ENCODE results near the gene SELENOS.

The SELENOS gene

GRCh38 chr15:101307897-101308603, 30.8 kb upstream of the SELENOS start:
- TF ChIP-seq, protein P1, sequence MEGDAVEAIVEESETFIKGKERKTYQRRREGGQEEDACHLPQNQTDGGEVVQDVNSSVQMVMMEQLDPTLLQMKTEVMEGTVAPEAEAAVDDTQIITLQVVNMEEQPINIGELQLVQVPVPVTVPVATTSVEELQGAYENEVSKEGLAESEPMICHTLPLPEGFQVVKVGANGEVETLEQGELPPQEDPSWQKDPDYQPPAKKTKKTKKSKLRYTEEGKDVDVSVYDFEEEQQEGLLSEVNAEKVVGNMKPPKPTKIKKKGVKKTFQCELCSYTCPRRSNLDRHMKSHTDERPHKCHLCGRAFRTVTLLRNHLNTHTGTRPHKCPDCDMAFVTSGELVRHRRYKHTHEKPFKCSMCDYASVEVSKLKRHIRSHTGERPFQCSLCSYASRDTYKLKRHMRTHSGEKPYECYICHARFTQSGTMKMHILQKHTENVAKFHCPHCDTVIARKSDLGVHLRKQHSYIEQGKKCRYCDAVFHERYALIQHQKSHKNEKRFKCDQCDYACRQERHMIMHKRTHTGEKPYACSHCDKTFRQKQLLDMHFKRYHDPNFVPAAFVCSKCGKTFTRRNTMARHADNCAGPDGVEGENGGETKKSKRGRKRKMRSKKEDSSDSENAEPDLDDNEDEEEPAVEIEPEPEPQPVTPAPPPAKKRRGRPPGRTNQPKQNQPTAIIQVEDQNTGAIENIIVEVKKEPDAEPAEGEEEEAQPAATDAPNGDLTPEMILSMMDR (IDR thresholded peaks at IDR 0.05; ENCODE audit: insufficient read depth, low read length, missing control alignments): no peak
- H3K4me3 ChIP-seq (ENCODE audit: low read depth, low read length): no peak overlapping the region
- ChIA-PET CTCF (interaction anchor here (1.6 to 18.3 kb wide), 2 partner anchors 10 to 331 kb away, joined by 6 to 353 read pairs; no protein-coding TSS in a partner anchor), POLR2A (no interaction called here)
- DNase-seq (ENCODE audit: low read depth, low spot score): no peak

- ChIA-PET POLR2A (no interaction called here), CTCF (interaction anchor here (1.6 to 18.3 kb wide), 2 partner anchors 9 to 332 kb away, joined by 6 to 353 read pairs; no protein-coding TSS in a partner anchor)
- DNase-seq (ENCODE audit: low read depth, low spot score): no peak
- no peak overlapping the region for H3K4me3 ChIP-seq (ENCODE audit: low read depth, low read length)
- TF ChIP-seq, protein P1 (IDR thresholded peaks at IDR 0.05; ENCODE audit: insufficient read depth, low read length, missing control alignments): no peak
Observed at GRCh38 chr15:101307048-101307896, 30.0 kb upstream of the SELENOS start.

GRCh38 chr15:101306341-101307047, 29.2 kb upstream of the SELENOS start:
- ChIA-PET CTCF (interaction anchor here (18.3 kb wide), 1 partner anchor 332 kb away, joined by 353 read pairs; no protein-coding TSS in a partner anchor), POLR2A (interaction anchor here (0.6 kb wide), 1 partner anchor 332 kb away, joined by 3 read pairs; no protein-coding TSS in a partner anchor)
- no peak overlapping the region for H3K4me3 ChIP-seq (ENCODE audit: low read depth, low read length)
- DNase-seq (ENCODE audit: low read depth, low spot score): no peak
- TF ChIP-seq, protein P1 (IDR thresholded peaks at IDR 0.05; ENCODE audit: insufficient read depth, low read length, missing control alignments): no peak

- TF ChIP-seq, protein P1 (IDR thresholded peaks at IDR 0.05; ENCODE audit: insufficient read depth, low read length, missing control alignments): no peak
- no peak for DNase-seq (ENCODE audit: low read depth, low spot score)
- H3K4me3 ChIP-seq (ENCODE audit: low read depth, low read length): no peak overlapping the region
- ChIA-PET POLR2A (interaction anchor here (0.6 kb wide), 1 partner anchor 333 kb away, joined by 3 read pairs; no protein-coding TSS in a partner anchor), CTCF (interaction anchor here (2.5 to 18.3 kb wide), 2 partner anchors 333 to 346 kb away, joined by 7 to 353 read pairs; partner anchors contain the start of gene TM2D3)
Observed at GRCh38 chr15:101305820-101306255, 28.6 kb upstream of the SELENOS start.

GRCh38 chr15:101303408-101303807, 26.1 kb upstream of the SELENOS start:
- H3K4me3 ChIP-seq (ENCODE audit: low read depth, low read length): no peak overlapping the region
- ChIA-PET CTCF (interaction anchor here (1.4 to 18.3 kb wide), 5 partner anchors 11 to 348 kb away, joined by 4 to 353 read pairs (median 12); partner anchors contain the start of gene TM2D3), POLR2A (interaction anchor here (0.6 kb wide), 1 partner anchor 183 kb away, joined by 5 read pairs; no protein-coding TSS in a partner anchor)
- TF ChIP-seq, protein P1 (IDR thresholded peaks at IDR 0.05; ENCODE audit: insufficient read depth, low read length, missing control alignments): no peak
- no peak for DNase-seq (ENCODE audit: low read depth, low spot score)

Data from AG04449 (cell line).